Measurements from ENCODE around the gene ATXN7L1.

- TF ChIP-seq POLR2AphosphoS5 (IDR thresholded peaks at IDR 0.05) (no peak), CTCF (IDR thresholded peaks at IDR 0.05) (no peak), POLR2A (IDR thresholded peaks at IDR 0.05; ENCODE audit: low read depth) (no peak), EP300 (IDR thresholded peaks at IDR 0.05) (no peak)
These were observed 65.8 kb downstream of the ATXN7L1 start for GRCh38 chr7:105810556-105810955.

Measured in esophagus muscularis mucosa (tissue), 4 donors.